Bone marrow (tissue), 2 donors: Measurements from ENCODE around the gene STAC.

Experiments used
- DNase-seq, 2 donors: peaks; one replicate each; lab custom pipeline; 2025; lab: John Stamatoyannopoulos, UW

Gene STAC, protein sequence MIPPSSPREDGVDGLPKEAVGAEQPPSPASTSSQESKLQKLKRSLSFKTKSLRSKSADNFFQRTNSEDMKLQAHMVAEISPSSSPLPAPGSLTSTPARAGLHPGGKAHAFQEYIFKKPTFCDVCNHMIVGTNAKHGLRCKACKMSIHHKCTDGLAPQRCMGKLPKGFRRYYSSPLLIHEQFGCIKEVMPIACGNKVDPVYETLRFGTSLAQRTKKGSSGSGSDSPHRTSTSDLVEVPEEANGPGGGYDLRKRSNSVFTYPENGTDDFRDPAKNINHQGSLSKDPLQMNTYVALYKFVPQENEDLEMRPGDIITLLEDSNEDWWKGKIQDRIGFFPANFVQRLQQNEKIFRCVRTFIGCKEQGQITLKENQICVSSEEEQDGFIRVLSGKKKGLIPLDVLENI

DNA sequence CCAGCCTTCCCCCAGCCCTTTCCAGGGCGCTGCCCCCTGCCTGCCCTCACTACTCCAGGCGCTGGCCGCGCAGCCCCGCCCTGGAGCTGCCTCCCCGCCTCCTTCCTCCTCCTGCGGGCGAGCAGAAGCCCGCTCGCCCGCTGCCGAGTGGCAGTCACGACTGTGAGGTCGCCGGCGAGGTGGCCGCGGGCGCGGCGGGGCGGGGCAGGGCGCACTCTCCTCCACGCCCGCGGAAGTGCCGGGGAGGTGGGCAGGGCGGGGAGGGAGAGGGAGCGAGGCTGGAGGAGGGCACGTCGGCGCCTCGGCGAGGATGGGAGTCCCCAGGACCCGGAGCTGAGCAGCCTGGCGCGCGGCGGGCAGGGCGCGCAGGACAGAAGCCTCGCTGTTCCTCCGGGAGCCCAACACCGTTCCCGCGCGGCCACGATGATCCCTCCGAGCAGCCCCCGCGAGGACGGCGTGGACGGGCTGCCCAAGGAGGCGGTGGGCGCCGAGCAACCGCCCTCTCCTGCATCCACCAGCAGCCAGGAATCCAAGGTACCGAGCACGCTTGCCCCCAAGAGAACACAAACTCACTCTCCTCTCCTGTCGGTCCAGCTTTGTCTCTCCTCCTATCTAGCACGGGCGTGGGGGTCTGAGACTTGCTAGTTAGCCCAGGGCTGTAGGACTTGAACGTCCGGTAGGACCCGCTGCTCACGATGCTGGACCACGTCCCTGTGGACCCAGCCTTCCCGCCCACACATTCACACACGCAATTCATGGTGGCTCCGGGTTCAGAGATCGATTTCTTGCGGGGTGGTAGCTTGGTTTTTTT is at the start of gene STAC:
TSS of gene STAC (plus strand) at position 284 of the 811 bp plus-strand sequence. CDS start at position 424, 140 bp downstream.
- no peak for DNase-seq

DNA sequence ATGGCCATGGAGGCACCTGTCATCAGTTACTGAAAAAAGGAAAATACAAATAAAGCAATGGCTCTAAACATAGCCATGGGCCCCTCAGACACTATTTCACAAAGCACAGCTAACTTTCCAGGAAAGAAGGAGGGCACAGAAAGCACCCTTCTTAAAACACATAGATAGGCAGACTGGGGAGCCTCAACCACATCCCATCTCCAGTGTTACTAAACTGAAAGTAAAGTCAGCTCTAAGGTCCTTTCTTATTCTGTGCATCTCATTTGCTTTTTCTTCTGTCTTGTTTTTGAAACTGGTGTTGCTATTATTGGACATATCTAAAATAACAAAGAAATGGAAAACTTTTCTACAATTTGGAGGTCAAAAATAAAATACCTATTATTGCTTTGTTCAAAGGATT is 48.2 kb upstream of the STAC start:
- no peak for DNase-seq

- no peak for DNase-seq
Observed at GRCh38 chr3:36362216-36362615, 18.1 kb upstream of the STAC start.

GRCh38 chr3:36362973-36363372 is 17.3 kb upstream of the STAC start:
- no peak for DNase-seq

- DNase-seq: no peak
Observed at GRCh38 chr3:36364260-36364659, 16.0 kb upstream of the STAC start.

DNA sequence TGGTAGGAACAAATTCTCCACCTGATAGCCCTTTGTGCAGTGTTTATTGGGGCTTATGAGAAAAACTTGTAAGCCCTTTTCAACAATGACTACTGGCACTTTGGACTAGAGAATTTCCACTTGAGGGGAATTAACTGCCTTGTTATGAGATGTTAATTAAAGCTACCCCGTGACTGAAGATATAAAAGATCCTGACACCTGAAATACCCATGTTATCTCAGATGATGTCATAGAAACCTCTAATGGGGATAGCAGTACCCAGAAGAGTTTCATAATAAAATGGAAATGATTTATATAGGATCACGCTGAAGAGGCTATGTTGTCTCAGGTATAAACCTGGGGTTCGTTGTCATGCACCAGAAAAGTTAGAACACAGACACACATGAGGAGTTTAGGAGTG is 14.5 kb upstream of the STAC start:
- DNase-seq: no peak

DNA sequence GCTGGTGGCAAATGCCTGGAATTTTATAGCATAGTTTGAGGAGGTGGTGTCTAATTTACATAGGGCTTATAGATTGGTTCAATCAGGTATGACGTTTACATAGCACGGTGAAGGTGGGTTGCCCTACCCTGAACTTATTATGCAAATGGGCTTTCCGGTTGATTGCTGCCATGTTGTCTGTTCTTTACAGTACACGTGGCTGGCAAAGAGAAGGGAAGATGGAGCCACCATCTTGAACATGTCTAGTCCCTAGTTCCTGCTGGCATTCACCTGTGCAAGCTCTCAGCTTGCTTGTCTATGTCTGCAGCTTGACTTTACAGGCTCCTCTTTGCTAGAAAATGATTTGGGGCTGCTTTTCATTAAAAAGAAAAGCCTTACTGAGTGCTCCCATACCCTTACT is 14.0 kb upstream of the STAC start:
- no peak for DNase-seq

DNA sequence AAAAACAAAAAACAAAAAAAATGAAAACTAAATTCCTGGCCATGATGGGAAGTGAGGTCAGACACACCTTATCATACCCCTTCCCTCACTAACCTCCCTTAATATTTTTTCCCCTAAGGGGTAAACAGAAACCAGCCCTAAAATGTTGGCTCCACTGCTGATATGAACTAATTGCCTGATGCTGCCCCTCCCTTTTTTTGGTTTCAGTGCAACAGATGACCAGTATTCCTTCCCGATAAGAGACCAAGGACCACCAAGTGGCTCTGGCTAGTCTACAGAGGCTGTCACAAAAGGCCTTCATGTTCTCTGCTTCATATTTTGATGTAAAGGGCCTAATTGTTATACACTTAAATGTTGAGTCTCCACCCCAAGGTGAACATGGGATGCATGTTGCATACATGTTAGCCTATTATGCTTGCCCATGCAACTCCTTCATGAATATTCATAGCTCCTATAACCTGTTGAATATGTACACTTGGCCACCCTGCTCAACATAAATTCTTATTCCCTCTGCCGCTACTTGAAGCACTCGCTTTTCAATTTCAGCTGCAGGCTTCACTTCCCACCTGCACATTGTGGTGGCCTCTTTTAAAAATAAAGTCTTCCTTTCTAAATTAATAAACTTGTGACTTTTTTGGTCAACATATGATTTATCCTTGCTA is 12.3 kb upstream of the STAC start:
- DNase-seq: no peak

DNA sequence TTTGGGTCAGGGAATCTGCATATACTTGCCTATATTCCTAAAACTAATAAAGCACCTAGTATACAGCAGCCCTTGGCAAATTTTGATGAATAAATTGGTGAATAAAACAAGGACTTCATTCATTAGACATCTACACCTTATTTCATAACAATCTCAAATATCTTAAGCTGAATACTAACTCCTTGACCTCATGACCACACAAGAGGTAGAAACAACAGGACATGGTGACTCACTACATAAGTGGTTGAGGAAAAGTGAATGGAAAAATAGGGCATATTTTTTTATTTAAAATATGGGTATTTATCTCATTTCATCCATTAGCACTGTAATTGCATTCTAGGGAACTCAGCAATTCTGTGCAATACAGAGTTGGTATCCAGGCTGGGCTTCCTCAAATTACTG is 7.8 kb upstream of the STAC start:
- DNase-seq: no peak

DNA sequence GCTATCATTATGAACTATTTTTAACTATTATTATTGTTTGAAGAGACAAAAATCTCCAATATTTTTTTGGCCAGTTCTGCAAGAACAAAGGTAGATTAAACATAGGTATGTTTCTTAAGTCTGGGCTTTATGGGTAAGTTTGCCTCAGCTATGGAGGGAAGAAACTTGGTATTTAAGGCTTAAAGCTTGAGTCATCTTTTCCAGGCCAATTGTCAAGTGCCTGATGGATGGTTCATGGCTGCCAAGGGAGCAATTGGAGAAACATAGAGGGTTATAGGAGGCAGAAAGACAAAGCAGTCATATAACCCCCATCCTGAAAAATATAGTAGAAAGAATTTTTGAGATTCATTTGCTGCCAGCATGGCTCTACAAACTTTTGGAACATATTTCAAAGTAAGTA is 7.2 kb upstream of the STAC start:
- DNase-seq: no peak

GRCh38 chr3:36373666-36374065 is 6.6 kb upstream of the STAC start:
- DNase-seq: no peak

- DNase-seq: no peak
Observed at GRCh38 chr3:36379872-36380220, 458 bp upstream of the STAC start.

DNA sequence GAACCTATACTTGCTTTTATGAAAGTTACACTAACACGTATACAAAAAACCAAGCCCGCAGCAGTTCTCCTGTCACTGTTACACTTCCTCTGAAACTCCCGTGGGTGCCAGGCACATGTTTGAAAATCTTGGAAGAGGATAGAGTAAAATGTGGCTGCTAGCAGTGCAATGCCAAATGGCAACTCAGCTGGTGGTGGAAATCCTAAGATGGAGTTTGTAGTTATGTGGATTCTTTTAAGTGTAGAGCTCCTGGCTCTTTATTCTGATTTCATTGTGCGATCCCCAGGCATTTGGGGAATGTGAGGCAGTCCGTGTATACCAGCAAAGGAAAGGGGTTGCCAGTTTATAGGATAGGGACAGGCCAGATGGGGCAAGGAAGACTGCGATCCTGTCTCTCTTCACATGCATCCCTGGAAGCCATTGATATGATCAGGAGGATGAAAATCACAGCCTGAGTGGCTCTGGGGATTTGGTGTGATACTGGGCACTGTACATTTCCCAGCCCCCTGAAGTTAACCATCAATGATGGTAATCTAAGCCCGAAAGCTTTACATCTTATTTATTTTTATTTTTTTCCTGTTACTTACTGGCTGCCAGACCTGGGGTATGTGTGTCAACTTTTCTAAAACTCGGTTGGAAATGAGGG is 1.1 kb downstream of the STAC start:
- no peak for DNase-seq

GRCh38 chr3:36393563-36393962 is 13.3 kb downstream of the STAC start:
- DNase-seq: no peak

DNA sequence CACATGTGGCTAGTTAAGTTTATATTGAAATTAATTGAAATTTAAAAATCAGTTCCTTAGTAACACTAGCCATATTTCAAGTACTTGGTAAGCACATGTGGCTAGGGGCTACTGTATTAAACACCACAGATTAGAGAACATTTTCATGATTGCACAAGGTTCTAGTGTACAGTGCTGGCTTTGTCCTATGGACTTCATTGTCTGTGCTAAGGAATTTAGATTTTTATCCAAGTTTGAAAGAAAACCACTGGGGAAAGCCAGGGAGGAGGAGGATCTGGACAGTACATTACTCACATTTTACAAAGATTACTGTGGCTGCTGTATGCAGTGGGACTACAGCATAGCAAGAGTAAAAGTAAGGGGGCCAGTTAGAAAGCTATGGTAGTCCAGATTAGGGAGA is 13.9 kb downstream of the STAC start:
- DNase-seq: no peak

DNA sequence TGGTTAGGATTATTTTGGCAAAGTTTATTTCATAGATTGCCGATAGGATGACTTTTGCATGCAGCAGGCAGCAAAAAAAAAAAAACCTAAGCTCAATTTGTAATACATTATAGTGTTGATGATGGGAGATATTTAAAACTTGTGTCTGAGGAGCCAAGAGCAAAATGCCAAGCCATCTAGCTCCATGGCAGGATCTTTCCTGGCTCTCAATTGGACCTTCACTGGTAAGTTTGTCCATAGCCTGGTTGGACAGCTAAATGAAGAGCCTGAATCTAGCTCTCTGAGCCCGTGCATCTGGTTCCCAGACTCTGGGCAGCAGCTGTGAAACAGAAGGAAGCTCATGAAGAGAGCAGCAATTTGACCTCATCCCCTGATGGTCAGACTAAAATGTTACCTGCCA is 17.5 kb downstream of the STAC start:
- DNase-seq: no peak

GRCh38 chr3:36399933-36400332 is 19.6 kb downstream of the STAC start:
- DNase-seq: no peak

GRCh38 chr3:36401056-36401455 is 20.8 kb downstream of the STAC start:
- no peak for DNase-seq

- no peak for DNase-seq
Observed at GRCh38 chr3:36403661-36404060, 23.4 kb downstream of the STAC start.

GRCh38 chr3:36405190-36405589 is 24.9 kb downstream of the STAC start:
- DNase-seq: no peak

DNA sequence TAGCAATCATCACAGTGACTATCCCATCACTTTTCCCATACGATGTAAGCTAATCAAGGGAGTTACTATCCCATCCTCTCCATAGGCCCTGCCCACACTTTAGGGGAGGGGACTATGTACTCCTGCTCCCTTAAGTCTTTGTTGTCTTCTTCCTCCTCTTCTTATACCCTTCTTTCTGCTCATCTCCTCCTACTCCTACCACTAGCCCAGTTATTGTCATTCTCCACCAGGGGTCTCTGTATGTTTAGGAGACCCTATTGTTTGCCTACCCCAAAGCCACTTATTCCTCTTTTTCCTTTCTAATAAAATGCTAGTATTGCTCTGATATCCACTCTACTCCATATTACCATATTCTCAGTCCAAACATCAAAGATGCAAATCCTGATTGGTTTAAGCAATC is 27.8 kb downstream of the STAC start:
- no peak for DNase-seq

DNA sequence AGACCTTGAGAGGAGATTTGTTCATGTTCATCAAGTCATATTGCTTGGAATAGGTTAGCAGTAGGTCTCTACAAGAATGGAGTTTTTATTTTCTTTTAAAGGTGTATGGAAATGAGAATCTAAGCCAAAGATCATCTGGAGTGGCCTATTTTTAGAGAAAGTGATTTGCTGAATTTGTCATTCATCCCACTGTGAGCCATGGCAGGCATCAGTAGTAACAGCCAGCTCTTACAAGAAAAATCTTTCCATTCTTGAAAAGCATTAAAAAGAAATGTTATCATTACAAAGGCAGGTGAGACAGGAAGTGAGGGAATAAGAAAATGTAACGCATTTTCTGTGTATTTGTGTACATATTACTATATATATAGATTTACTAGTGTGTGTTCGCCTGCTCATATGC is 29.6 kb downstream of the STAC start:
- no peak for DNase-seq
